Suppressor macrophage (primary cell): ENCODE data around the gene CHRNA1.
A peak's percentile ranks its signal among the peaks of the same experiment; 100 is the strongest.

Experiments used
- DNase-seq, 4 experiments: peaks; one replicate each; pipeline ENCODE4 v3.0.0-alpha.2; 2020 to 2022

The CHRNA1 gene

DNA sequence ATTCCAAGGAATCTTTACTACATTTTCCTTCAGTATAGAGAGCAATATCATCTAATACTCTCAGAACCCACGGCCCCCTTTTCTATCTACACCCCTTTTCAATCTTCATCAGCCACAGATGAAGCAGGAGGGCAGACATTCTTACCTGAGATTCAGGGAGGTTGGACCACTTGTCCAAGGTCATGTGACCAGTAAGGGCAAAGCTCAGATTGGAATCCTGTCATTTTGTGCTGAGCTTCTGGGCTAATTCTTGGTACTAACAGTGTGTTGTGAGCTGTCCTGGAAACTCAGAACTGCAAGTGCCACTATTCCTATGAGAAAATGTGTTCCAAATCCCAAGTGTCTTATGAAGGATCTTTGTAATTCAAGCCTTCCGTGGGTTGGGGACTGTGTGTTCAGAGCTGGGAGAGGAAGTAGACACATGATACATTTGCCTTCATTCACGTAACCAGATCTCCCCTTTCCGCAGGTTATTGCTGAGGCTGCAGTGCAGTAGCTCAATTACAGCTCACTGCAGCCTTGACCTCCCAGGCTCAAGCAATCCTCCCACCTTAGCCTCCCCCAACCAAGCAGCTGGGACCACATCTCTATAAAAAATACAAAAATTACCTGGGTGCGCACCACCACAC lies 3.3 kb downstream of the CHRNA1 start:
- peak in 2 of 4 experiments; percentile 23 to 30 for DNase-seq

DNA sequence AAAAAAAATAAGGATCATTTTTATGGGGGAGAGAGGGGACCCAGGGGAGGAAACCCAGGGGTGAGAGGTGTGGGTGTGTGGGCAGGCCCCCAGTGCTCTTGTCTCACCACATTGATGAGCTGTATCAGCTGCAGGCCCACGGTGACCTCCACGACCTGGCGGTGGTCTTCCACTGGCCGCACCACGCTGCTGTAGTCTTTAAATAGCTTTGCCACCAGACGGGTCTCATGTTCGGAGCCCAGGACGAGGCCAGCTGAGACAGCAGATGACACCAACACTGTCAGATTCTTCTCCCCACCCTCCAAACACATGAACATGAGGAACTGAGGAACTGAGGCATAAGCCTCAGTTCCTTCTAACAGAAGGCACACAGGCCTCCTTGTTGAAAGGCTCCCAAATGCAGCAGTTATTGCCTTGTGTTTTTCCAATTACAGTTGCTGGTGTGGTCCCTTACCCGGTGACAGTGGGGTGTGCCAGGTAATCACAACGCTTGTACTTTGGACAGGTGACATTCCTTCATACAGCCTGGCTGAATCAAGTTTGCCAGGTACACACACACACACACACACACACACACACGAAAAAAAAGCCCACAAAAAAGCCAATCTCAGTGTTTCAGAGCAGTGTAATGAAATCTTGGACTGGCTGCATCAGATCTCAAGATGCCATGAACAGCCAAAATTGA lies 4.7 kb downstream of the CHRNA1 start:
- no peak for DNase-seq

DNA sequence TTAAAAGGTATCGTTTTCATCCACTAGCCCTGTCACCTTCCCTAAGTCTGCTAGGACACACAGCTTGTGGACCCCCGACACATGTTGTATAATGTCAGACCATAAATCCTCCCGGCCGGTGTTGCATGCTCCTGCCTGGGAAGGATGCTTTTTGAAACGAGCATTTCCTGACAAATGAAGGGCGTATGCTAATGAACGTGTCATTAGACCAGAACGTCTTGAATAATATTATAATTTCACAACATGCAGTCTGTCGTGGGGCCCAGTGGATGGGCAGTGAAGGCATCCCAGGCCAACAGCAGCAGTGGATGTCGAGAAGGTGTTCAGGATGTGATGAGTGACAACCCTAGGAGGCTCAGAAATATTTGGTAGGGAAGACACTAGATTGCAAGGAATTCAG lies 7.5 kb downstream of the CHRNA1 start:
- no peak for DNase-seq

DNA sequence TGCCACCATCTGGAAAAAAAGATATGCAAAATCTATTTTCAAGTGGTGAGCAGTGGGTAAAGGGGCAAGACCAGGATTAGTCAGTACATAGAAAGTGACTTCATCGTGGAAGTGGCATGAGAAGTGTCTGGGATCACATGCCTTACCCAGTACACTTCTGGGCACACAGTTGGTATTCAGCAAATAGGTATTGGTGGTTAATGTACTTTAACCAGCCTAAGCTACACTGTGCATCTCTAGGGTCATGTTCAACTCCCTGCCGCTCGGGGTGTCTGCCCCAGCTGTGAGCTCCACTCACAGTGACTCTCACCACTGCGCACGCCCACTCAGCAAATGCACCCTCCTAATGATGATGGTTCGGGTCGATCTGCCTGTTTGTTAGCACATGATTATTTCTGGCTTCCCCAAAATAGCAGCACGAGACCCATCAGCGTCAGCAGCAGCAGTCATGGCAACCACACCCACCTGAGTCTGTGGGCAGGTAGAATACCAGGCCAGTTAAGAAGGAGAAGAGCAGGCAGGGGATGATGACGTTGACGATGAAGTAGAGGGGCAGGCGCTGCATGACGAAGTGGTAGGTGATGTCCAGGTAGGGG lies 11.1 kb downstream of the CHRNA1 start:
- peak in 3 of 4 experiments; percentile 13 to 50 (median 26) for DNase-seq

DNA sequence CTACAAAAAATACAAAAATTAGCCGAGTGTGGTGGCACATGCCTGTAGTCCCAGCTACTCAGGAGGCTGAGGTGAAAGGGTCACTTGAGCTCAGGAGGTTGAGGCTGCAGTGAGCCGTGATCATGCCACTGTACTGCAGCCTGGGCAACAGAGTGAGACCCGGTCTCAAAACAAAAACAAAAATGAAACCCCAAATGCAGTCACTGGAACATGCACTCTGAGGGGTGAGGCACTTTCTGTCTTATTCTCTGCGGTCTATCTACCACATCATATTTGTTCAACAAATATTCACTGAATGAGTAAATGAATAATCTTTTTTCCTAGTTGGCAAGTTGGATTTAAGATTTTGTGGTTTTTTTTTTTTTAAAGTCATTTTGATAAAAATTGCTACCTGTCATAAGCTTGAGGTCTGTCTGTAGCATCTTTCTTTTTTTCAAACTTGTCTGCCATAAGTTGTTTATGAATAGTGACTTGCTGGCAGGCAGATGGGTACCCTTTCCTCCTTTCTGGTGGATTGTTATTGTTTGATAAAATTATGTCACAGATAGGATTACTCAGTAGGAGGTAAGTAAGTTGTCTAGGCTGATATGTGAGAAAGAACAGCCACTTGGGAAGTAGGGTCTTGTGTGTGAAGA lies 11.8 kb downstream of the CHRNA1 start:
- DNase-seq: no peak

DNA sequence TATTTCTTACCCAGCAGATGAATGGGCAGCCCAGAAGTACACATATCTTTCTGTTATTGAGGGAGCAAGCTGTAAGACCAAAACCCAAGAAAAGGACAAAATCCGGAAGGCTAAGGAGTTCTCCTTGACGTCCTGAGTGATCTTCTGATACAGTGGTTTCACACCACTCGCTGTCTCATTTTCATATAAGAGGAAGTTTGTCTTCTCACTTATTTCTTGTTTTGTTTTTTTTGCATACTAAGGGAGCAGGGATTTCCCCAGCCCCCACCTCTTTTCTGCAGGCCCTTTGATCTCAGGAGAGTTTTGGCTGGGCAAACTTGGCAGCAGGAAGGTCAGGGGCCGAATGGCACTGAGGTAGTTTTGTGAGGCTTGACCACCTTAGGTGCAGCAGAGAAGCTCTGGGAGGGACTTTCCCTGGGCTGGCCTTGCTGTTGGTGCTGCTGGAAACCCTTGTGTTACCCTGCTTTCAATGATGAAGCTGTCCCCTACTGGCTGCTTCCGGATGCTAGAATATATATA lies 13.3 kb downstream of the CHRNA1 start:
- peak; percentile 36 to 64 (median 54) for DNase-seq

DNA sequence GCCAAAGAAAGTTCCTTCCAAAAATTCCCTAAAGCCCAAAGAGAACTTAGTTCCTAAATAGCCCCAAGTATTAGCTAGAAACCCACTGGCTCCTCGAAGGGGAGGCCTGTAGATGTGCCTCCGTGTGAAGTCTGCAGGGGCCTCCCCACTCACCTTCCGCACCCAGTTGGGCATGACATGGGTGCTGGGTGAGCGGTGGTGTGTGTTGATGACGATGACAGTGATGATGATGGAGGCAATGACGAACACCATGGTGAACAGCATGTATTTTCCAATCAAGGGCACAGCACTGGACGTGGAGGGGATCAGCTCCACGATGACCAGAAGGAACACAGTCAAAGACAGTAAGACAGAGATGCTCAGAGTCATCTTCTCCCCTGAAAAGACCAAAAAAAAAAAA lies 14.5 kb downstream of the CHRNA1 start:
- DNase-seq: no peak

DNA sequence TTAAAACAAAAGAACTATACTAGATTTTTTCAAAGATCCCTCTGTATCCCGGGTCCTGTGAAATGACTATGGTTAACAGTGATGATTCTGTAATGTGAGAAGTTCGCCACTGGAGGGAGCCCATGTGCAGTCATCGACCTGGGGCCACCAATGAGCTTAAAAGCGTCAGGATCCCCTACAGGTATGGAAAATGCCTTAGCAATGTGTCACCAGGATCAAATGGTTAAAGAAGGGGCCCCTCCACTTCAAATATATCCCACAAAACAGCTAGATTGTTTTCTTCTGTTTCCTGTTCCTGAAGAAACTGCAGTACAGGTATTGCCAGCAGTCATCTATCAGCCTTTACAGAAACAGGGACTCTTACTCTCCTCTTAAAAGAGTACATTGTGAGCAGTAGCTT lies 15.3 kb downstream of the CHRNA1 start:
- DNase-seq: peak; percentile 67 to 74 (median 72)

DNA sequence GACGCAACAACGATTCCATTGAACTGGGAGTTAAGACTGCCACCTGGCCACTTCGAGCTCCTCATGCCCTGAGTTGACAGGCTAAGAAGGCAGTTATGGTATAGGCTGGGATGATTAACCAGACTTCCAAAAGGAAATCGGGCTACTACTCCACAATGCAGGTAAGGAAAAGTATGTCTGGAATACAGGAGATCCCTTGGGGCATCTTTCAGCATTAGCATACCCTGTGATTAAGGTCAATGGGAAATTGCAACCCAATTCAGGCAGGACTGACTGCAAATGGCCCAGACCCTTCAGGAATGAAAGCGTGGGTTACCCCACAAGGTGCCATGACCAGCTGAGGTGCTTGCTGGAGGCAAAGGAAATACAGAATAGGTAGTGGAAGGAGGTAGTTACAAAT lies 19.1 kb downstream of the CHRNA1 start:
- no peak for DNase-seq

DNA sequence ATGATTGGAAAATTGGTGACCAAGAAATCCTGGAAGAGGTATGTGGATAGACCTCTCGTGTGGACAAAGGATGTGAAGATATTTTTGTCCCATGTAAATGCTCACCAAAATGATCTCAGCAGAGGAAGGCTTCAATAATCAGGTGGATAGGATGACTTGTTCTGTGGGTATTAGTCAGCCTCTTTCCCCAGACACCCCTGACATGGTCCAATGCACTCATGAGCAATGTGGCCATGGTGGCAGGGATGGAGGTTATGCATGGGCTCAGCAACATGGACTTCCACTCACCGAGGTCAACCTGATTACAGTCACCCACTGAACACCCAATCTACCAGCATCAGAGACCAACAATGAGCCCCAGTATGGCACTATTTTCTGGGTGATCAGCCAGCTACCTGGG lies 20.2 kb downstream of the CHRNA1 start:
- DNase-seq: no peak

DNA sequence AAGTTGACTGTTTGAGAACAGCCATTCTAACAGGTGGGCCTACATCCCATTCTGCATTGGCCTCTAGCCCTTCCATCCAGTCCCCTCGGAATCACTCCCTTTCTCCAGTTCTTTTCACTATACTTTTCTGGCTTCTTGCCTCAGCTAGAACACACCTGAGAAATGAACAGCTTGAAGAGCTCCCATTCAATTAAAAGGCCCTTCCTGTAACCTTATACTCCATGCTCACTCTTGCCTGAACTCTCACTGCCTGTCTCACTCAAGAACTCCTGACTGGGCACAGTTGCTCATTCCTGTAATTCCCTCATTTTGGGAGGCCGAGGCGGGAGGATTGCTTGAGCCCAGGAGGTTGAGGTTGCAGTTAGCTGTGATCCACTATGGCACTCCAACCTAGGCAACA lies 23.6 kb downstream of the CHRNA1 start:
- no peak for DNase-seq

DNA sequence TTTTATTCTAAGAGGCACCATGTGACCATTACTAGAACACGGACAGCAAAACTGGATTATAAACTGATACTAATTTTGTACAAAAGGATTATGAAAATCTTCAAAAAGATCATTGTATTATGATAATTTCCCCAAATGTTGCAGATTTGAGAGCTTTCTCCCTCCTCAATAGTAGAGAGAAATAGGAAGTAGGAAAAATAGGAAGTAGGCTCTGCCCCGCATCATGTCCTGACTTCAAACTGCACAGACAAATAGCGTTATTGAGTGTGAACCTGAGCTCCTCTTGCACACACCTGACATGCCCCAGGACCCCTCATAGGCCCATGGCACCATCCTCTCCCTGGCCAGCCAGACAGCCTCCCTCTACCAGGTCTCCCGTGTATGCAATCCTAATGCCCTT lies 25.4 kb downstream of the CHRNA1 start:
- peak; percentile 28 to 54 (median 42) for DNase-seq

DNA sequence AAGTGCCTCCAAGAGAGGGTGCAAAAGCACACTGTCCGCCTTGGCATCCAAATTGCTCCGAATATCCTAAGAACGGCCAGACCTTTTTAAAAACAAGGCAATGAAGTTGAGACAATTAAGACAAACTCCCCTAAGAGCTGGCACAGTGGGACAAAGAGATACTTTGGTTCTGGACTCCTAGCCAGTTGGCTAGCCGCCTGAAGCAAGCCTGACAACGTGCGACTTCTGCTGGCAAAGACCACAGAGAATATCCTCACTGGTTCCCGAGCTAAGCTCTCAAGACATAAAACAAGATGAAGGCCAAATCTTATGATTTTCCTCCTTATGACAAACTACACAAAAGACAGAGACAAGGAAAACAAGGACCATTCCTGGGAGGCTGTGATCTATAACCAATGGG lies 32.7 kb downstream of the CHRNA1 start:
- no peak for DNase-seq

DNA sequence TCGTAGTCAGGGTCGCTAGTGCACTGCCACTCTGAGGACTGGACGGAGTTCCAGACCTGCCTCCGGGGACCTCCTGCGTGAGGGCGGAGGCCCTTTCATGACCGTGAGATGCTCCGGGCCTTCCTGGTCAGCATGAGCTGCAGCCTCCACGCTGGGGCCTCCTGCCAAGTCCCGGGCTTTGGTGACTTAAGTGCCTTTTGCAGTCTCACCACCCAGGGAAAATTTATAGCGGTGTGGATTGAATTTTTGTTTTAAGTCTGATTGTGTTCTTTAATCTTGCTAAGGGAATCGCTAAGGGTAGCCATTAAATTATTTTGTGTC lies 33.6 kb downstream of the CHRNA1 start:
- no peak for DNase-seq

DNA sequence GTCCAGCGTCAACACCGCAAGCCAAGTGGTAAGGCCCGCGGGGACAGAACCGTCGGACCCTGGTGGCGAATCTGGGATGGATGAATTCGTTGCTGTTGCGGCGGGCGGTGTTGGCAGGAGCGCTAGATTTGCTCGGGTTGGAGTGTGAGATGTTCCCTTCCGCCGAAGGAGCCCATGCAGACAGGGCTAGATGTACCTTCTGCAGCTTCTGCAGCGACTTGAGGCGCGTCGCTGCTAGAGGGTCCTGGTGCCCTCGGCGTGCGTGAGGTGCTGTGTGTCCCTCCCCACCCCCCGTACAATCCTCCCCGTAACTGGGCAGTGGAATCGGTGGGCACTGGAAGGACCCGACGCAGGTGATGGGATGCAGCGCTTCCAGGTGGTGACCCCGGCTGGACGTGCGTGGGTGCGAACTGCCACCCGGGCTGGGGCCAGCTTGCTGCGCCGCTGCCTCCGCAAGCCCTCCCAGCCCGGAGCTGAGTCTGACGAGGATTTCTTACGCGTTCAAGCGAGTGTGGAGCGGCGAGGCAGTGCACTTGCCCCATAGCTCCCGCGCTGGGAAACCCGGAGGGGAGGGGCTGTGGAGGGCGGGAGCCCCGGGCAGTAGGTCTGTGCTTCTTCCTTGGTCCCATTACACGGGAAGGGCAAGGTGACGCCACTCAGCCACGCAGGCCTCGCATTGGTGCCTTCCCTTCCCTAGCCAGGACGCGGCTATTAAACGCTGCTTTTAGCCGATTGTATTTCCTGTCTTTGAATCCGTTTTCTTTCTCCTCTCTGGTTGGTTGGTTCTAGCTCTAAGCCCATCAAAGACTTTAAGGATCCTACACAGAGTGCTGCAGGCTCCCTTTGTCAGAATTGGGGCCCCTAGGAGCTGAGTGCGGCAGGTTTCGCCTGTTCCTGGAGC lies 34.2 kb downstream of the CHRNA1 start:
- DNase-seq: peak in 2 of 4 experiments; percentile 15

DNA sequence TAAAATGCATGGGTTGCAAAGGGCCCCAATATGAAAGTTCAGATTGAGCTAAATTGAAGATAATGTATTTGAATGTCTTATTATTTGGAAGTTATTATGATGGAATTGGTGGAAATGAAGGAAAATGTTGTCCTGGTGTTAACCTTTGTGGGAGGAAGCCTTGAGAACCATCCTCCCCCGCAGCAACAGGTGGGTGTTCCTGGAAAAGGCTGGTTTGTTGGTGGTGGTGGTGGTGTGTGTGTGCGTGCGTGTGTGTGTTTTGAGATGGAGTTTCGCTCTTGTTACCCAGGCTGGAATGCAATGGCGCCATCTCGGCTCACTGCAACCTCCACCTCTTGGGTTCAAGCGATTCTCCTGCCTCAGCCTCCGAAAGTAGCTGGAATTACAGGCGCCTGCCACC lies 36.2 kb downstream of the CHRNA1 start:
- DNase-seq: no peak

DNA sequence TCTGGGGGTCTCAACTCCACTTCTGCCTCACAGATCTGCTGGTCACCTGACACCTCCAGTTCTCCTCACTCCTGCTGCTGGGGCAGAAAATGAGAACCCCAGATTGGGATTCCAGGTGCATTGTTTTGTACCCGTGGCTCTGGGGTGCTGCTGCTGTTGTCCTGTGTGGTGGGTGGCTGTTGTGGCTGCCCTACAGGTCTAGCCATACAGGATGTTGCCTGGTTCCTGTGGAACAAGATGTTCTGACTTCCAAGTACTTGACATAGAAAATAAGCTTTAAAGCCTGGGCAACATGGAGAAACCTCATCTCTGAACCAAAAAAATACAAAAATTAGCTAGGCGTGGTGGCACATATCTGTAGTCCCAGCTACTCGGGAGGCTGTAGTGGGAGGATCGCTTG lies 38.1 kb downstream of the CHRNA1 start:
- no peak for DNase-seq

DNA sequence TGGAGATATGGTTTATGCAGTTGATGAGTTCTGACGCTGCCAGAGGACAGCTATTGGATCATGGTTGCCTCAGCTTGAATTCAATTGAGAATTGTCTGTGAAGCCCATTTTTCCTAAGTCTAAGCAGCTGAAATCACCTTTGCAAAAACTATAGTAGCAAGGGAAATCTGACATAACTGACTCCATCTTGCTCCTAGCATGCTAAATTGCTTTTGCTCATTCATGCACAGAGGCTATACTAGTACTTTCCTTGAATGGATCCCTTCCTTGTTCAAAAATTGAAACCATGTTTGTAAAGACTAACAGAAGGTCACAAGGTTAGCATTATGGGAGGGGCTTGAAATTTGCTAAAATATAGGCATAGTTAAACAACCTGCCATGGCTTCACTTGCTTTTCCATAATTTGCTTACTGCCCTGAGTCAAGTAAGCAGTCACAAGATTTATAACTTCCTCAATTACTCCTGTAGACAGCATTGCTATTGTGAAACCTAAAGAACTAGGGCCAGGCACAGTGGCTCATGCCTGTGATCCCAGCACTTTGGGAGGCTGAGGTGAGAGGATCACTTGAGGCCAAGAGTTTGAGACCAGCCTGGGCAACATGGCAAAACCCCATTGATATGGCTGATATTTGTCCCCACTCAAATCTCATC lies 41.2 kb downstream of the CHRNA1 start:
- peak; percentile 53 to 83 (median 70) for DNase-seq

DNA sequence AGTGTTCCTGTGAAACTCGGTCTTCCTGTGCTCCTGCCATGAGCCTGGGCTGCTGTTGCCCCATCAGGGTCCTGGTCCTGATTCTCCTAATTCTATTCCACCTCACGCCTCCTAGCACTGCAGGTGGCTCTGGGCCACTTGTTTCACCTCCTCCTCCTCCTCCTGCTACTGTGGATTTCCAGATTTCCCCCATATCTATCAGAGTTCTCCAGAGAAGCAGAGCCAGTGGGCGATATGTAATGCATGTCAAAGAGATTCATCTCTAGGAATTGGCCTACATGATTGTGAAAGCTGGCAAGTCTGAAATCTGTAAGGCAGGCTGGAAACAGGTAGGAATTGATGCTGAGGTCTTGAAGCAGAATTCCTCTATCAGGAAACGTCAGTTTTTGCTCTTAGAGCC lies 45.3 kb downstream of the CHRNA1 start:
- no peak for DNase-seq

DNA sequence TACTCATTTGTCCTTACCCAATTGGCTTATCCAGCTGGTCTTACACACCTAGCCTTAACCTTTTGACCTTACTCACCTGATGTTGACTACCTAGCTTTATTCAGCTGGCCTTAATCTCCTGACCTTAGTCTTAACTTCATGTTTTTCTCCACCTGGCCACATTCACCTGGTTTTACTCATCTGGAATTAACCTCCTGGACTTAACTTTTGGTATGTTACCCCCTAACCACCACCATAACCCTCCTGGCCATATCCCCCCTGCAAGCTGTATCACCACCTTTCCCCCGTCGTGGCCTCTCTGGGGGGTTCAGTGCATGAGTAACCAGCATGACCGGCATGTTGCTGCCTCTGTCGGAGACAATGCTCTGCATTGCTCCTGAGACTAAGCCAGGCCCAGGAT lies 45.7 kb downstream of the CHRNA1 start:
- DNase-seq: no peak

DNA sequence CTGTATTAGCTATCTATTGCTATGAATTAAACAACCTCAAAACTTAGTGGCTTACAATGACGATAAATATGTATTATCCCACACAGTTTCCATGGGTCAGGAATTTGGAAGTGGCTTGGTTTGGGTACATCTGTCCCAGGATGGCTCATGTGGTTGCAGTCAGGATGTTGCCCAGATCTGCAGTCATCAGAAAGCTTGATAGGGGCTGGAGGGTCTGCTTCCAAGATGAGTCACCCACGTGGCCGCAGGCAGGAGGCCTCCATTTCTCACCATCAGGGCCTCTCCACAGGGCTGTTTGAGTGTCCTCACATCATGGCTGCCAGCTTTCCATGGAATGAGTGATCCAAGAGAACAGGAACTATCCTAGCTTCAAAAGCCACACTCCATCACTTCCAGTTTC lies 46.4 kb downstream of the CHRNA1 start:
- no peak for DNase-seq

DNA sequence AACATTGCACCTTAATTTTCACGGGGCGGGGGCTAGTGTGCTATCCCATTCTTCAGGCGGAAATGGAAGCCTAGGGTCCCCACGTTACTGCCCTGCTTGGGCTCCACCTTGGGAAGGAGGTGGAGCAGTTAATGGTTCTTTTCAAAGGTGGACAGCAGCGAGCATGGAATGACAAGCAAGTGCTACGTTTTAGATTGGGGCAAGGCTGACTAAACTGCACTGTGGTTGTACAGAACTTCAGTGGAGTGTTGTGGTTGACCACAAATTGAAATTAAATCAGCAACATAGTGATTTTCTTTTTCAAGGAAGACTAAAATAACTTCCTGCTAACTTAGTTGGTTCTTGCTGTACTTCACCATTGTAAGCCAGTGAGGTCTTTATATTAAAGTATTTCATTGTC lies 47.0 kb downstream of the CHRNA1 start:
- peak in 1 of 4 experiments; percentile 39 for DNase-seq
